Measurements from ENCODE around the gene ADGRG1. TPM values are rescaled to one million over a fixed set of nuclear protein-coding genes. Genes with fewer than 3 reads are reported as not detected.

ADGRG1 gene
- total RNA-seq, 1 donor from 2014 or later, result 13.9 TPM

- H3K9ac ChIP-seq (ENCODE audit: low read length), result no peak overlapping the region
- no peaks in the 10 kb centered on the region for H3K4me1 ChIP-seq (ENCODE audit: insufficient read depth, low read length)
- no peak for FAIRE-seq
- Mint-ChIP-seq H3K27me3 (ENCODE audit: low read depth, unreplicated experiment) (peaks cover 12% of the 10 kb centered on the region), H3K27ac (ENCODE audit: unreplicated experiment) (no peak overlapping the region), H3K4me1 (ENCODE audit: low read depth, unreplicated experiment) (peaks cover 4% of the 10 kb centered on the region), H3K4me3 (ENCODE audit: unreplicated experiment) (no peak overlapping the region), H3K36me3 (ENCODE audit: low read depth, unreplicated experiment) (no peaks in the 10 kb centered on the region), H3K9me3 (ENCODE audit: unreplicated experiment) (no peaks in the 10 kb centered on the region)
- no peak overlapping the region for H2AFZ ChIP-seq (ENCODE audit: low read depth, low read length)
- H3K79me2 ChIP-seq (ENCODE audit: insufficient read depth, low read length), result no peaks in the 10 kb centered on the region
- H4K20me1 ChIP-seq (ENCODE audit: insufficient read depth, low read length), result no peaks in the 10 kb centered on the region
- H3K4me2 ChIP-seq (ENCODE audit: low read length), result no peak overlapping the region
- no peak for TF ChIP-seq EZH2 (IDR thresholded peaks at IDR 0.05; ENCODE audit: insufficient read depth, low read length)
- TF ChIP-seq, protein P1, sequence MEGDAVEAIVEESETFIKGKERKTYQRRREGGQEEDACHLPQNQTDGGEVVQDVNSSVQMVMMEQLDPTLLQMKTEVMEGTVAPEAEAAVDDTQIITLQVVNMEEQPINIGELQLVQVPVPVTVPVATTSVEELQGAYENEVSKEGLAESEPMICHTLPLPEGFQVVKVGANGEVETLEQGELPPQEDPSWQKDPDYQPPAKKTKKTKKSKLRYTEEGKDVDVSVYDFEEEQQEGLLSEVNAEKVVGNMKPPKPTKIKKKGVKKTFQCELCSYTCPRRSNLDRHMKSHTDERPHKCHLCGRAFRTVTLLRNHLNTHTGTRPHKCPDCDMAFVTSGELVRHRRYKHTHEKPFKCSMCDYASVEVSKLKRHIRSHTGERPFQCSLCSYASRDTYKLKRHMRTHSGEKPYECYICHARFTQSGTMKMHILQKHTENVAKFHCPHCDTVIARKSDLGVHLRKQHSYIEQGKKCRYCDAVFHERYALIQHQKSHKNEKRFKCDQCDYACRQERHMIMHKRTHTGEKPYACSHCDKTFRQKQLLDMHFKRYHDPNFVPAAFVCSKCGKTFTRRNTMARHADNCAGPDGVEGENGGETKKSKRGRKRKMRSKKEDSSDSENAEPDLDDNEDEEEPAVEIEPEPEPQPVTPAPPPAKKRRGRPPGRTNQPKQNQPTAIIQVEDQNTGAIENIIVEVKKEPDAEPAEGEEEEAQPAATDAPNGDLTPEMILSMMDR (IDR thresholded peaks at IDR 0.05; ENCODE audit: insufficient read depth, low read depth, low read length), result no peak
- H3K9me3 ChIP-seq (ENCODE audit: insufficient read depth, low read depth, low read length), result no peaks in the 10 kb centered on the region
- peaks cover under 1% of the 10 kb centered on the region for H3K27me3 ChIP-seq (ENCODE audit: insufficient read depth, low read length)
- no peak overlapping the region for H3K4me3 ChIP-seq (ENCODE audit: insufficient read depth, low read depth, low read length)
- no peak overlapping the region for H3K27ac ChIP-seq (ENCODE audit: low read depth, low read length)
- no peak for DNase-seq (ENCODE audit: low read depth)
- no peaks in the 10 kb centered on the region for H3K36me3 ChIP-seq (ENCODE audit: insufficient read depth, low read length)
Observed at GRCh38 chr16:57698812-57699405, 70.5 kb downstream of the ADGRG1 start.

DNA sequence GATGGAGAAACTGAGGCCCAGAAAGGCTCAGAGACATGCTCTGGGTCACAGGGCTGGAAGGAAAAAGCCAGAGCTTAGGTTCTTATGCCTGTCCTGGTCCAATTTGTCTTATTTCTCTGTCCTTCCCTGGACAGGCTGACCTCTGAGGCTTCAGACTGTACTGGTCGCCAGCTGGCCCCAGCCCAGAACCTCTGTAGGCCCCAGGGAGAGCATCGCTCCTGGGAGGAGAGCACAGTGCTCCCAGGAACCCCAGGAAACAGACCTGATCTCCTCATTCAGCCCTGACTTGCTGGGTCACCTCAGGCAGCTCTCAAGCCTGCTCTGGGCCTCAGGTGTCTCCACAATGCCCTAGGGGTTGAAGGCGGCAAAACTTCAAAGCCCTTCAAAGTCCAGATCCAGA lies 71.1 kb downstream of the ADGRG1 start:
- Histone ChIP-seq H3K36me3 (ENCODE audit: insufficient read depth, low read length) (no peaks in the 10 kb centered on the region), H3K9ac (ENCODE audit: low read length) (no peak overlapping the region), H3K27me3 (ENCODE audit: insufficient read depth, low read length) (peaks cover 3% of the 10 kb centered on the region), H4K20me1 (ENCODE audit: insufficient read depth, low read length) (no peaks in the 10 kb centered on the region), H3K79me2 (ENCODE audit: insufficient read depth, low read length) (no peaks in the 10 kb centered on the region), H3K4me3 (ENCODE audit: insufficient read depth, low read depth, low read length) (no peak overlapping the region), H3K4me1 (ENCODE audit: insufficient read depth, low read length) (no peaks in the 10 kb centered on the region), H2AFZ (ENCODE audit: low read depth, low read length) (no peak overlapping the region), H3K27ac (ENCODE audit: low read depth, low read length) (no peak overlapping the region), H3K9me3 (ENCODE audit: insufficient read depth, low read depth, low read length) (no peaks in the 10 kb centered on the region), H3K4me2 (ENCODE audit: low read length) (no peak overlapping the region)
- no peaks in the 10 kb centered on the region for H3K36me3 Mint-ChIP-seq (ENCODE audit: low read depth, unreplicated experiment)
- peaks cover 17% of the 10 kb centered on the region for H3K27me3 Mint-ChIP-seq (ENCODE audit: low read depth, unreplicated experiment)
- H3K4me3 Mint-ChIP-seq (ENCODE audit: unreplicated experiment), result no peak overlapping the region
- H3K4me1 Mint-ChIP-seq (ENCODE audit: low read depth, unreplicated experiment), result peaks cover 4% of the 10 kb centered on the region
- TF ChIP-seq, protein P1 (IDR thresholded peaks at IDR 0.05; ENCODE audit: insufficient read depth, low read depth, low read length), result no peak
- TF ChIP-seq EZH2 (IDR thresholded peaks at IDR 0.05; ENCODE audit: insufficient read depth, low read length), result no peak
- no peak overlapping the region for H3K27ac Mint-ChIP-seq (ENCODE audit: unreplicated experiment)
- H3K9me3 Mint-ChIP-seq (ENCODE audit: unreplicated experiment), result no peaks in the 10 kb centered on the region
- FAIRE-seq, result no peak
- DNase-seq (ENCODE audit: low read depth), result no peak

DNA sequence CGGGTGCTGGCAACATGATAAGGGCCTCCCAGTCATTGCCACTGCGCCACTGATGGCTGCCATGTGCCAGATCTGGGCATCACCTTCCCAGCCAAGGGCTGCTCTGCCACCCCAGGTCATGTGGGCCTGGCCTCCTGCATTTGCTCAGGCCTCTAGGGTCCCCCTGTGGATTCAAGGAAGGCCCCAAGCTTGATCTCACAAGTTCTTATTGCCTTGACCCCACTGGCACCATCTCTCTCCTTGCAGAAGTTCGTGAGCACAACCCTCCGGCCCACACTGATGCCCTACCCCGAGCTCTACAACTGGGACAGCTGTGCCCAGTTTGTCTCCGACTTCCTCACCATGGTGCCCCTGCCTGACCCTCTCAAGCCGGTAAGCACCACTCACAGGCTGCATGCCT lies 71.5 kb downstream of the ADGRG1 start:
- Histone ChIP-seq H3K27ac (ENCODE audit: low read depth, low read length) (no peak overlapping the region), H3K9me3 (ENCODE audit: insufficient read depth, low read depth, low read length) (no peaks in the 10 kb centered on the region), H3K79me2 (ENCODE audit: insufficient read depth, low read length) (no peaks in the 10 kb centered on the region), H3K4me1 (ENCODE audit: insufficient read depth, low read length) (no peaks in the 10 kb centered on the region), H4K20me1 (ENCODE audit: insufficient read depth, low read length) (no peaks in the 10 kb centered on the region), H3K9ac (ENCODE audit: low read length) (no peak overlapping the region), H3K27me3 (ENCODE audit: insufficient read depth, low read length) (peaks cover 3% of the 10 kb centered on the region), H3K4me2 (ENCODE audit: low read length) (no peak overlapping the region), H2AFZ (ENCODE audit: low read depth, low read length) (no peak overlapping the region), H3K36me3 (ENCODE audit: insufficient read depth, low read length) (no peaks in the 10 kb centered on the region), H3K4me3 (ENCODE audit: insufficient read depth, low read depth, low read length) (no peak overlapping the region)
- no peak for TF ChIP-seq EZH2 (IDR thresholded peaks at IDR 0.05; ENCODE audit: insufficient read depth, low read length)
- TF ChIP-seq, protein P1 (IDR thresholded peaks at IDR 0.05; ENCODE audit: insufficient read depth, low read depth, low read length), result no peak
- Mint-ChIP-seq H3K9me3 (ENCODE audit: unreplicated experiment) (no peaks in the 10 kb centered on the region), H3K36me3 (ENCODE audit: low read depth, unreplicated experiment) (no peaks in the 10 kb centered on the region), H3K27me3 (ENCODE audit: low read depth, unreplicated experiment) (peaks cover 17% of the 10 kb centered on the region), H3K27ac (ENCODE audit: unreplicated experiment) (no peak overlapping the region), H3K4me3 (ENCODE audit: unreplicated experiment) (no peak overlapping the region), H3K4me1 (ENCODE audit: low read depth, unreplicated experiment) (peaks cover 4% of the 10 kb centered on the region)
- FAIRE-seq (no peak), DNase-seq (ENCODE audit: low read depth) (no peak)
